Fibroblast of skin of left biceps (primary cell): ENCODE data around the gene TMBIM1.
"Not testable (repeated sequence)": the region's sequence is repeated elsewhere in the genome, so short reads cannot be mapped to it uniquely, and the experiment has no call there.

Experiments used
- DNase-seq, 2 experiments: peaks; one replicate each; pipeline ENCODE4 v3.0.0-alpha.2; 2013; ENCODE audit warnings: low read depth in 2 of 2

Gene TMBIM1

GRCh38 chr2:218291318-218292047 lies 820 bp downstream of the TMBIM1 start:
- DNase-seq: no peak

- DNase-seq: no peak
Measured at GRCh38 chr2:218290316-218291261, 1.7 kb downstream of the TMBIM1 start.

- DNase-seq: no peak
Measured at GRCh38 chr2:218289639-218290315, 2.5 kb downstream of the TMBIM1 start.

GRCh38 chr2:218286570-218287459 lies 5.5 kb downstream of the TMBIM1 start:
- DNase-seq: peak; percentile 70 to 73

- no peak for DNase-seq
Measured at GRCh38 chr2:218285604-218286003, 6.7 kb downstream of the TMBIM1 start.

GRCh38 chr2:218284106-218284811 lies 8.0 kb downstream of the TMBIM1 start:
- no peak for DNase-seq

- no peak for DNase-seq
Measured at GRCh38 chr2:218282173-218282991, 9.9 kb downstream of the TMBIM1 start.

- DNase-seq: no peak
Measured at GRCh38 chr2:218281449-218281848, 10.9 kb downstream of the TMBIM1 start.

GRCh38 chr2:218280260-218280870 lies 11.9 kb downstream of the TMBIM1 start:
- DNase-seq: no peak

- no peak for DNase-seq
Measured at GRCh38 chr2:218278531-218279360, 13.6 kb downstream of the TMBIM1 start.

- DNase-seq: no peak
Measured at GRCh38 chr2:218277921-218278320, 14.4 kb downstream of the TMBIM1 start.

GRCh38 chr2:218276986-218277755 lies 15.1 kb downstream of the TMBIM1 start:
- DNase-seq: no peak

- DNase-seq: no peak
Measured at GRCh38 chr2:218275371-218276072, 16.8 kb downstream of the TMBIM1 start.

- DNase-seq: no peak
Measured at GRCh38 chr2:218274586-218274985, 17.7 kb downstream of the TMBIM1 start.

GRCh38 chr2:218273908-218274249 lies 18.4 kb downstream of the TMBIM1 start:
- no peak for DNase-seq

- not testable (repeated sequence) for DNase-seq
Measured at GRCh38 chr2:218273214-218273907, 18.9 kb downstream of the TMBIM1 start.
